Prostate gland (tissue), 2 donors: ENCODE data around the gene AK4.

Experiments used
- POLR2A ChIP-seq: fragments of 450-650 bp; IDR thresholded peaks from one replicate; pipeline ENCODE4 v1.6.1; 2016; ENCODE audit warnings: antibody characterized with exemption, mild to moderate bottlenecking
- TF ChIP-seq, protein P1 (sequence below), 4 experiments: fragments of 200-600 bp in 2 of 4; fragments of 450-650 bp in 2 of 4; sonication (generic) in 2 of 4; IDR thresholded peaks; 1 replicate in 3 of 4; 2 replicates in 1 of 4; pipeline ENCODE4 v1.5.1; 2016 to 2019; ENCODE audit warnings: antibody characterized with exemption in 4 of 4, mild to moderate bottlenecking in 2 of 4, moderate library complexity in 2 of 4

DNA sequence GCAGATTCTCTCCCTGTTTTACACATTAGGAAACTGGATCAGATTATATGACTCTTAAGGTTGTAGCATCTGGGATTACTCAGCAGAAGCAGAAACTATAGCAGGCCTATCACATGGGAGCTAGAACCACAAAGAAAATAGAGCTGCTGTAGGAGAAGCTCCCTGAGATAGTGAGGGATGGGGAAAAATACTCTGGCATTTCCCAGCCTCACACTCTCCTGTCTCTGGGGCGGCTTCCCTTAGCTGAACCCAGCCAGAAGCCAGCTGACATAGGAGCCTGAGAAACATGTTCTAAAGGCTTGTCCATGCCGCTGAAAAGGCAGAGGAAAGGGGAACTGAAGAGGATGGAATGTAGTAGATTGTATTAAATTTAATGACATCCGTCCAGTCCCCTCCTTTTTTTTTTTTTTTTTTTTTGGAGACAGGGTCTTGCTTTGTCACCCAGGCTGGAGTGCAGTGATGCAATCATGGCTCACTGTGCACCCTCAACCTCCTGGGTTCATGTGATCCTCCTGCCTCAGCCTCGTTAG lies 84.5 kb downstream of the AK4 start:
- no peak for TF ChIP-seq POLR2A
- TF ChIP-seq, protein P1, sequence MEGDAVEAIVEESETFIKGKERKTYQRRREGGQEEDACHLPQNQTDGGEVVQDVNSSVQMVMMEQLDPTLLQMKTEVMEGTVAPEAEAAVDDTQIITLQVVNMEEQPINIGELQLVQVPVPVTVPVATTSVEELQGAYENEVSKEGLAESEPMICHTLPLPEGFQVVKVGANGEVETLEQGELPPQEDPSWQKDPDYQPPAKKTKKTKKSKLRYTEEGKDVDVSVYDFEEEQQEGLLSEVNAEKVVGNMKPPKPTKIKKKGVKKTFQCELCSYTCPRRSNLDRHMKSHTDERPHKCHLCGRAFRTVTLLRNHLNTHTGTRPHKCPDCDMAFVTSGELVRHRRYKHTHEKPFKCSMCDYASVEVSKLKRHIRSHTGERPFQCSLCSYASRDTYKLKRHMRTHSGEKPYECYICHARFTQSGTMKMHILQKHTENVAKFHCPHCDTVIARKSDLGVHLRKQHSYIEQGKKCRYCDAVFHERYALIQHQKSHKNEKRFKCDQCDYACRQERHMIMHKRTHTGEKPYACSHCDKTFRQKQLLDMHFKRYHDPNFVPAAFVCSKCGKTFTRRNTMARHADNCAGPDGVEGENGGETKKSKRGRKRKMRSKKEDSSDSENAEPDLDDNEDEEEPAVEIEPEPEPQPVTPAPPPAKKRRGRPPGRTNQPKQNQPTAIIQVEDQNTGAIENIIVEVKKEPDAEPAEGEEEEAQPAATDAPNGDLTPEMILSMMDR (IDR thresholded peaks at IDR 0.05), result no peak
